GM23248 (cell line): ENCODE data around the gene DLG2.

Experiments used
- EZH2 ChIP-seq: fragments of 200-600 bp; sonication (generic); IDR thresholded peaks from 2 replicates; pipeline ENCODE4 v1.6.1; 2018; ENCODE audit warnings: antibody characterized with exemption, mild to moderate bottlenecking; ENCODE audit not compliant: insufficient read depth, poor library complexity, severe bottlenecking
- EZH2phosphoT487 ChIP-seq: fragments of 200-600 bp; sonication (generic); IDR thresholded peaks from 2 replicates; pipeline ENCODE4 v1.6.1; 2018; ENCODE audit warnings: antibody characterized with exemption, moderate library complexity, mild to moderate bottlenecking, low read depth; ENCODE audit not compliant: insufficient read depth

DNA sequence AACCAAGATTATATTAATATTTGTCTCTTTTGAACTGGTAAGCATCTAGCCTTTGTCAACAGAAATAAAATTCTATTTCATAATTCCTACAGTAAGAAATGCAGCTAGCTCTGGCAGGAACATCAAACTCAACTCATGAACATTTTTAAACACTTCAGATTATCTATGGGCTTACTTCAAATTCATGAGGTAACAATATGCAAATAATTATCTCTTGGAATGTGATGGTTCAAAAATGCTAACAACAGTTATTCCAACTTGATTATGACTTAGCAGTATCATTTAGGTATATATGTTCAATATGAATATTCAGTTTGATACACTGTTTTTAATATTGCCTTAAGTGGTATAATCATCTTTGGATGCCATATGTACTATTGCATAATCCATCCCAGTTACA is 1237.4 kb downstream of the DLG2 start:
- TF ChIP-seq EZH2 (no peak), EZH2phosphoT487 (no peak)
